ENCODE results near the gene TADA2B. TPM values are rescaled to one million over a fixed set of nuclear protein-coding genes. Genes with fewer than 3 reads are reported as not detected.
A peak's percentile ranks its signal among the peaks of the same experiment; 100 is the strongest.

Gene TADA2B
- total and polyA plus RNA-seq, 2 of the 4 experiments (the other 2 are of a cell fraction) = 6.1 to 8.6 TPM

DNA sequence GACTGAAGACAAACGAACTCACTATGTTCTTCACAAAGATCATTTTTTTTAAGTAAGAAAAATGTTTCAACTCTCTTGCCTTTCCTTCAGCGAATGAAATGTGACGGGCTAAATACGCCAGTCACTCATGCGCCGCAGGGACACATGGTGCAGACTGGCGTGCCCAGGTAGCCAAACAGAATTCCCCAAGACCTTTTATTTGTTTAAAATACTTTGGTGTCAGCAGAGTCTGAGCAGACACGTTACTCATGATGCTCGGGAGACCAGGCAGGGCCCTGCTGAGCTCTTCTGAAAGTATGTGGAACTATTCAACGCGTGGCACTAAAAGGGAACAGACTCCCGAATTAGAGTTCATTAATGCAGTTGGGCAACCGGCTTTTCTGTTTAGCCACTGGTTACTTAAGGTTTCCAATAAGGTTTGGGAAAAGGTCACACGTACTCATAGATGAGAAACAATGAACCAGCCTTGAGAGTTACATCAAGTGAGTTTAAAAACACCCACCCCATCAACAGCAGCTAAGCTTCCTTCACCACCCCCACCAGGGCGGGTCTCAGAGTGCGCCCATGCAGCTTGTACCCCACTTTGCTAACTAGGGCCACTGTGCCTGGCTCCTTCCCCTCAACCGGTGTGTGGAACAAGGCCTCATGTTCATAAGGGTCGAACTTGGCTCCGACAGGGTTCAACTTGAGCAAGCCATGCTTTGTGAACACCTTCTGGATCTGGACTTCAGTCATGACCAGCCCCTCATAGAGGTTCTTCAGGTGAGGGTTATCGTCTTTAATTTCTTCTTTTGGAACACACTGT is 17.4 kb downstream of the TADA2B start:
- Histone ChIP-seq H3K23ac (ENCODE audit: low read depth, low read length) (no peak overlapping the region), H3K36me3 (ENCODE audit: control insufficient read depth, insufficient read depth, low read length) (peaks cover 55% of the 10 kb centered on the region), H3K14ac (replicated peaks; ENCODE audit: low read depth, low read length) (no peak overlapping the region), H3K4ac (ENCODE audit: low read depth, low read length) (no peak overlapping the region), H2BK20ac (ENCODE audit: low read depth, low read length) (no peak overlapping the region), H3K27ac (ENCODE audit: insufficient read depth, low read length) (no peak overlapping the region), H3K27me3 (ENCODE audit: control insufficient read depth, insufficient read depth, low read length) (no peaks in the 10 kb centered on the region), H3K18ac (ENCODE audit: low read depth, low read length) (no peak overlapping the region), H2BK120ac (ENCODE audit: low read depth, low read length) (no peak overlapping the region), H3K79me1 (ENCODE audit: low read depth in 1 of 2, low read length in 2 of 2) (peaks cover 37 to 54% of the 10 kb centered on the region in 2 experiments), H3K56ac (ENCODE audit: extremely low read depth, insufficient read depth, low read length) (no peak overlapping the region), H4K20me1 (ENCODE audit: insufficient read depth, low read length) (peaks cover 10% of the 10 kb centered on the region), H3K9me3 (ENCODE audit: control insufficient read depth, insufficient read depth, low read length) (no peaks in the 10 kb centered on the region), H2BK15ac (ENCODE audit: low read depth, low read length) (no peak overlapping the region), H3K9me1 (ENCODE audit: insufficient read depth, low read length) (peaks cover 4% of the 10 kb centered on the region), H4K91ac (ENCODE audit: insufficient read depth, low read depth, low read length) (no peak overlapping the region), H2AK9ac (replicated peaks; ENCODE audit: low read depth, low read length, poor library complexity) (no peak overlapping the region), H4K8ac (ENCODE audit: low read depth in 2 of 2, low read length in 2 of 2) (no peak overlapping the region), H3K4me1 (ENCODE audit: control insufficient read depth, insufficient read depth, low read length) (no peaks in the 10 kb centered on the region), H2BK5ac (ENCODE audit: low read depth, low read length, poor library complexity, severe bottlenecking) (no peak overlapping the region), H3K4me2 (ENCODE audit: low read depth, low read length) (no peak overlapping the region), H3K4me3 (ENCODE audit: insufficient read depth, low read depth, low read length) (no peak overlapping the region), H4K5ac (ENCODE audit: low read depth, low read length) (no peak overlapping the region), H3K9ac (ENCODE audit: low read depth, low read length) (no peak overlapping the region), H2AK5ac (ENCODE audit: low read depth, low read length) (no peak overlapping the region), H2AFZ (replicated peaks; ENCODE audit: low read length, poor library complexity) (no peak overlapping the region)
- in situ Hi-C loops (cut with MboI; ENCODE audit: low sequenced_read_pairs) (no loop called here), intact Hi-C loops (cut with micrococcal nuclease) (no loop called here), dilution Hi-C loops (cut with HindIII; ENCODE audit: low sequenced_read_pairs, unreplicated experiment) (no loop called here)
- 92% methylated on average over 12 of the region's 20 CpGs; no CpG with 5 or more reads in 1 of the 2 experiments for WGBS, 2 experiments (ENCODE audit: extremely low coverage in 2 of 2, insufficient read length in 1 of 2)
- TSS peak; percentile 78 for BruUV-seq (replicated peaks)
- ChIA-PET CTCF (no interaction called here), POLR2A (ENCODE audit: unreplicated experiment) (no interaction called here)
- TF ChIP-seq RCOR1 (IDR thresholded peaks at IDR 0.05; ENCODE audit: insufficient replicate concordance, low read length) (no peak), MAZ (IDR thresholded peaks at IDR 0.05; ENCODE audit: borderline replicate concordance, low read depth, low read length) (no peak), CHD1 (IDR thresholded peaks at IDR 0.05; ENCODE audit: low read depth, low read length) (no peak), MXI1 (IDR thresholded peaks at IDR 0.05; ENCODE audit: borderline replicate concordance, low read depth, low read length) (no peak), SMC3 (IDR thresholded peaks at IDR 0.05; ENCODE audit: low read depth, low read length) (no peak), POLR2A (IDR thresholded peaks at IDR 0.05; ENCODE audit: low read depth, low read length) (no peak), RFX5 (IDR thresholded peaks at IDR 0.05; ENCODE audit: low read depth, low read length) (no peak), RAD21 (IDR thresholded peaks at IDR 0.05; ENCODE audit: low read length) (no peak), BHLHE40 (IDR thresholded peaks at IDR 0.05; ENCODE audit: low read depth, low read length) (no peak), MAFK (IDR thresholded peaks at IDR 0.05; ENCODE audit: low read depth, low read length) (no peak), NFE2L2 (IDR thresholded peaks at IDR 0.05; ENCODE audit: low read depth, low read length) (no peak)
- TF ChIP-seq, protein P1, sequence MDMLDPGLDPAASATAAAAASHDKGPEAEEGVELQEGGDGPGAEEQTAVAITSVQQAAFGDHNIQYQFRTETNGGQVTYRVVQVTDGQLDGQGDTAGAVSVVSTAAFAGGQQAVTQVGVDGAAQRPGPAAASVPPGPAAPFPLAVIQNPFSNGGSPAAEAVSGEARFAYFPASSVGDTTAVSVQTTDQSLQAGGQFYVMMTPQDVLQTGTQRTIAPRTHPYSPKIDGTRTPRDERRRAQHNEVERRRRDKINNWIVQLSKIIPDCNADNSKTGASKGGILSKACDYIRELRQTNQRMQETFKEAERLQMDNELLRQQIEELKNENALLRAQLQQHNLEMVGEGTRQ (IDR thresholded peaks at IDR 0.05; ENCODE audit: low read depth, low read length) = no peak
- TF ChIP-seq, protein P2, sequence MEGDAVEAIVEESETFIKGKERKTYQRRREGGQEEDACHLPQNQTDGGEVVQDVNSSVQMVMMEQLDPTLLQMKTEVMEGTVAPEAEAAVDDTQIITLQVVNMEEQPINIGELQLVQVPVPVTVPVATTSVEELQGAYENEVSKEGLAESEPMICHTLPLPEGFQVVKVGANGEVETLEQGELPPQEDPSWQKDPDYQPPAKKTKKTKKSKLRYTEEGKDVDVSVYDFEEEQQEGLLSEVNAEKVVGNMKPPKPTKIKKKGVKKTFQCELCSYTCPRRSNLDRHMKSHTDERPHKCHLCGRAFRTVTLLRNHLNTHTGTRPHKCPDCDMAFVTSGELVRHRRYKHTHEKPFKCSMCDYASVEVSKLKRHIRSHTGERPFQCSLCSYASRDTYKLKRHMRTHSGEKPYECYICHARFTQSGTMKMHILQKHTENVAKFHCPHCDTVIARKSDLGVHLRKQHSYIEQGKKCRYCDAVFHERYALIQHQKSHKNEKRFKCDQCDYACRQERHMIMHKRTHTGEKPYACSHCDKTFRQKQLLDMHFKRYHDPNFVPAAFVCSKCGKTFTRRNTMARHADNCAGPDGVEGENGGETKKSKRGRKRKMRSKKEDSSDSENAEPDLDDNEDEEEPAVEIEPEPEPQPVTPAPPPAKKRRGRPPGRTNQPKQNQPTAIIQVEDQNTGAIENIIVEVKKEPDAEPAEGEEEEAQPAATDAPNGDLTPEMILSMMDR (conservative IDR thresholded peaks at IDR 0.05; ENCODE audit: low read depth, low read length) = no peak
- ATAC-seq (ENCODE audit: low read depth) (no peak), DNase-seq (no peak)

Data from IMR-90 (cell line).